SU-DHL-6 (cell line): ENCODE measurements around the gene KCNE4.

ENCODE experiments used
- EZH2phosphoT487 ChIP-seq: fragments of 200-600 bp; sonication (generic), shearing (Covaris generic); conservative IDR thresholded peaks from 2 replicates; pipeline ENCODE4 v1.6.1; 2018; ENCODE audit warnings: mild to moderate bottlenecking, antibody characterized with exemption, low read length, moderate library complexity, mixed read lengths
- TF ChIP-seq, protein P1 (sequence below): fragments of 200-600 bp; sonication (generic); IDR thresholded peaks from one replicate; pipeline ENCODE4 v1.5.1; 2017; ENCODE audit warnings: antibody characterized with exemption, mild to moderate bottlenecking, low read length, moderate library complexity; ENCODE audit not compliant: insufficient read depth, poor library complexity, severe bottlenecking

DNA sequence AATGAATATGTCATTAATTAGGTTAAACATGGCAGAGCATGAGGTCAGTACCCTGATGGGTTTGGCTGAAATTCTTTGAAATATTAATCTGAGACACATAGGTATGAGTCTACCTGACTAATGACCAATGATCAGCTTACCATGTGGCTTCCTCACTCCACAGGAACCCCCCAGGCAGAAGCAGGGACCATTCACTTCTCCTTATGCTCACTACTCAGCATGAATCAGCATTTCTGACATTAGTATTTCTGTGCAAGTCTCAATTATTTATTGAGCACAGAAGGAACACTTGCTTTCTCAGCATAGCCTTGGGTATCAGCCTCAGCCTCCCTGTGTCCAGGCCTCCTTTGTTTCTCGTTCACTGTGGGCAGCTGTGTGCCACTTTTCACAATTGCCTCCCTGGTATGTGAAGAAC is 9.3 kb upstream of the KCNE4 start:
- TF ChIP-seq, protein P1, sequence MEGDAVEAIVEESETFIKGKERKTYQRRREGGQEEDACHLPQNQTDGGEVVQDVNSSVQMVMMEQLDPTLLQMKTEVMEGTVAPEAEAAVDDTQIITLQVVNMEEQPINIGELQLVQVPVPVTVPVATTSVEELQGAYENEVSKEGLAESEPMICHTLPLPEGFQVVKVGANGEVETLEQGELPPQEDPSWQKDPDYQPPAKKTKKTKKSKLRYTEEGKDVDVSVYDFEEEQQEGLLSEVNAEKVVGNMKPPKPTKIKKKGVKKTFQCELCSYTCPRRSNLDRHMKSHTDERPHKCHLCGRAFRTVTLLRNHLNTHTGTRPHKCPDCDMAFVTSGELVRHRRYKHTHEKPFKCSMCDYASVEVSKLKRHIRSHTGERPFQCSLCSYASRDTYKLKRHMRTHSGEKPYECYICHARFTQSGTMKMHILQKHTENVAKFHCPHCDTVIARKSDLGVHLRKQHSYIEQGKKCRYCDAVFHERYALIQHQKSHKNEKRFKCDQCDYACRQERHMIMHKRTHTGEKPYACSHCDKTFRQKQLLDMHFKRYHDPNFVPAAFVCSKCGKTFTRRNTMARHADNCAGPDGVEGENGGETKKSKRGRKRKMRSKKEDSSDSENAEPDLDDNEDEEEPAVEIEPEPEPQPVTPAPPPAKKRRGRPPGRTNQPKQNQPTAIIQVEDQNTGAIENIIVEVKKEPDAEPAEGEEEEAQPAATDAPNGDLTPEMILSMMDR = no peak
- TF ChIP-seq EZH2phosphoT487 = no peak
